Jurkat, Clone E6-1 (cell line): Measurements from ENCODE around the gene ARHGEF10L.

ENCODE experiments used
- DNase-seq: peaks from one replicate; pipeline ENCODE4 v3.0.0-alpha.2; 2011; ENCODE audit warnings: low read depth, low spot score
- H3K4me3 ChIP-seq: 2 replicates; pipeline ENCODE4 v1.5.1; 2011; ENCODE audit warnings: mild to moderate bottlenecking, low read length, control low read depth, moderate library complexity

Gene ARHGEF10L

DNA sequence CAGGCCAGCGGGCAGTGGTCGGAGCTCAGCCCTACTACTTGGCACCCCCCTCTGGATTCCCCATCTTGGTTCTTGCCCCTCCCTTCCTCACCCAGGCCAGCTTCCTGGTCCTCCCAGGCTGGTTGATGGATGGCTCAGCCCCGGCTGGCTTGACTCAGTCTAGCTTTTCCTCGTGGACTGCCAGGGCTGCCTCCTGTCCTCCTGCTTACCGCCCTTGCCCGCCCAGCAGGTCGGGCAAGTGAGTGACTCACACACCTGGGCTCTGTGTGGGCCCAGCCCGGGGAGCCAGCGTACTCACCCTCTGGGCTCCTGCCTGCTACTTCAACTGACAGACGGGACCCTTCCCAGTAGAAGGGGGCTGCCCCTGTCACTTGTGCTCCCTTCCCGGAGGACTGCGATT lies 19.5 kb upstream of the ARHGEF10L start:
- no peak for DNase-seq
- H3K4me3 ChIP-seq, result no peak overlapping the region

DNA sequence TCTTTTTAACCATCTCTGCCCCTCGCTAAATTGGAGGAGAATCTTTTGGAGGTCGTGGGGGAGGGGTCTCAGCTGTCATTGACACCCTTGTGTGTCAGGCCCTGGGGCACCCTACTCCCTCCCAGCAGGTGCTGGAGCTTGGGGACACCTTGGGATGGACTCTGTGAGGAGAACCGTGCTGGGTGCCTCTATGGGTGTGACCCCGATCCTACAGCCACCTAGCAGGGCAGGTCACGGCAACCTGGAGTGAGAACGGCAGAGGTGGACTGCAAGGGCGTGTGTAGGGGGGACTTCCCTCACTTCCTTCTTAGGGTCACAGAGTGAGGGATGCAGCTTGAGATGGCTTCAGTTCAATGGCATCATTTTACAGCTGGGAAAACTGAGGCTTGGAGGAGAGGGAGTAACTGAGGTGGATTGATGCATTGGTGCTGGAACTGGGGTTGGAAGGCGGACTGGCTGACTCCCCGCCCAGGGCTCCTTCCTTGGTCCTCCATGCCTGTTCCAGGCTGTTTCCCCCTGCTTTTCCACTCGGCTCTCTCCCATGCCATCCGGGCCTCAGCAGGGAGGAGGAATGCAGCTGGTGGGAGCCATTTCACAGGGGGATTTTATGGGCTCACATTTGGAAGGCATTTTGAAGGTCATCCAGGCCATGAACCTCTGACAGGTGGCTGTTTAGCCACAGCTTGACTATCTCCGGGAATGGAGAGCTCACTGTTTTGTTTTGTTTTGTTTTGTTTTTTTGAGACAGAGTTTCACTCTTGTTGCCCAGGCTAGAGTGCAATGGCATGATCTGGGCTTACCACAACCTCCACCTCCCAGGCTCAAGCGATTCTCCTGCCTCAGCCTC lies 18.8 kb upstream of the ARHGEF10L start:
- no peak for DNase-seq
- H3K4me3 ChIP-seq, result no peak overlapping the region

- no peak overlapping the region for H3K4me3 ChIP-seq
- no peak for DNase-seq
Measured at GRCh38 chr1:17521946-17522612, 17.4 kb upstream of the ARHGEF10L start.

- no peak for DNase-seq
- H3K4me3 ChIP-seq, result no peak overlapping the region
Measured at GRCh38 chr1:17523321-17524041, 16.0 kb upstream of the ARHGEF10L start.

DNA sequence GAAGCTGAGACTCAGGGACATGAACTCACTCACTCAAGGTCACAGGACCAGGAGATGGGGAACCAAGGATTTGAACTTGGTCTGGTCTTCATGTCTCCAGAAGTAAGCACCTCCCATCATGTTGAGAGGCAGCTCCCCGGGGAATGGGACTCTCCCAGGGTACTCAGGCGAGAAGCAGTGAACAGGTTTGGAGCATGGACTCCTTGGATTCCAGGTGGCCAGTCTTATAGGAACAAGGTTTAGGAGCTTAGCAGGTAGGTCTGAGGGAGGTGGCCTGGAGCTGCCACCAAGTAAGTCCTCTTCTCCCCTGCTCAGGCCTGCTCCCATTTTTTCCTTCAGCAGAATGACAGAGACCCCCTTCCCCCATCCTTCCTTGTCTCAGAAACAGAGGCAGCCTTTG lies 14.9 kb upstream of the ARHGEF10L start:
- no peak overlapping the region for H3K4me3 ChIP-seq
- DNase-seq, result no peak

- no peak overlapping the region for H3K4me3 ChIP-seq
- no peak for DNase-seq
Measured at GRCh38 chr1:17525996-17526686, 13.4 kb upstream of the ARHGEF10L start.

GRCh38 chr1:17527036-17527914 lies 12.2 kb upstream of the ARHGEF10L start:
- H3K4me3 ChIP-seq, result no peak overlapping the region
- DNase-seq, result no peak

- H3K4me3 ChIP-seq, result no peak overlapping the region
- no peak for DNase-seq
Measured at GRCh38 chr1:17529381-17529780, 10.1 kb upstream of the ARHGEF10L start.

- no peak for DNase-seq
- no peak overlapping the region for H3K4me3 ChIP-seq
Measured at GRCh38 chr1:17531343-17531681, 8.2 kb upstream of the ARHGEF10L start.

- DNase-seq, result no peak
- H3K4me3 ChIP-seq, result no peak overlapping the region
Measured at GRCh38 chr1:17531682-17532487, 7.6 kb upstream of the ARHGEF10L start.

DNA sequence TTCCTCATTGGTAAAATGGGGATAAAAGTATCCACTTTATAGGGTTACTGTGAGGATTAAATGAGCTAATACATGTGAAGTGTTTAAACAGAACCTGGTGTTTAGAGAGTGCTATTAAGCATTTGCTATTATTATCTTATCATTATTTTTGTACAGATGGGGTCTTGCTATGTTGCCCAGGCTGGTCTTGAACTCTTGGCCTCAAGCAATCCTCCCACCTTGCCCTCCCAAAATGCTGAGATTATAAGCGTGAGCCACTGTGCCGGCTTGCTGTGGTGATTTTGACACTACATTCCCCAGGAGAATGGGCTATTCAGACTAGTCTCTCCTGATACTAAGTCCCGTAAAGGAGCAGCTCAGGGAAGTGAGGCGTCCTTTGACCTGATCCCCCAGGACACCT lies 6.3 kb upstream of the ARHGEF10L start:
- DNase-seq, result no peak
- H3K4me3 ChIP-seq, result no peak overlapping the region

DNA sequence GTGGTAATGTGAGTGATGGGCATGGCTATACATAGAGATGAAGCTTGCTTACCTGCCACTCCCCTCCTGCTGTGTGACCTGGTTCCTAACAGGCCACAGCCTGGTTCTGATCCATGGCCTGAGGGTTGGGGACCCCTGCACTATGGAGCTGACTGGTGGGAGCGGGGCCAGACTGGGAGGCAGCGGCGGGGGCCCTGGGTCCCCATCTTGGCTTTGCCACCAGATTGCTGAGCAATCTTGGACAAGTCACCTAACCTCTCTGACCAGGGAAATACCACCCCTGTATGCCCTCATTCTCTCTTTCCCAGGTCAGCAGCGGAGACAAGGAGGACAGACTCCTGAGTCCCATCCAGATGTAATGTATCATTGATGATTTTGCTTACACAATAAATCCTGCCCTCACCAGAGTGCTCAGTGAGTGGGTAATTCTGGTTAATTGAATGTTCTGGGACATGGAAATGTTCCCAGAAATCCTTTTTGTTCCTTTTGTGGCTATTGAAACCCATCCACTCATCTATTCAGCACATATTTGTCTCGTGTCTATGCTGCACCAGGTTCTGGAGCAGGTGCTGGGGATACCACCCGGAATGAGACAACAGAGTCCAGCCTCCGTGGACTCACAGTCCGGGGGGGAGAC lies 4.1 kb upstream of the ARHGEF10L start:
- no peak for DNase-seq

DNA sequence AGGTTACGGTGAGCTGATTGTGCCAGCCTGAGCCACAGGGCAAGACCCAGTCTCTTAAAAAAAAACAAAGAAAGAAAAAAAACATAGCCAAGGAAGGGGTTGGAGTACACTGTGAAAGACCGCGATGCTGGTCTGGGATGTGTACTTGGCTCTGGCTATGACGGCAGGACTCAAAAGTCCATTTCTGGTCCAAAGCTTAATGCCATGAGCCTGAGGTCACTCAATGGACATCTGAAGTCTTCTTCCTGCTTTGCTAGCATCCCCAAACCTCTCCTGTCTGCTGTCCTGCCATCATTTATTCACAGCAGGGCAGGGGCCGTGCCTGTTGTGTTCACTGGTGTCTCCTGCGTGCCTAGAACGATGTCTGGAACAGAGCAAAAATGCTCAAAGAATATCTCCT lies 1.5 kb upstream of the ARHGEF10L start:
- no peak overlapping the region for H3K4me3 ChIP-seq
- DNase-seq, result no peak

More for the DNA sequence above, 4.1 kb upstream of the ARHGEF10L start:
- no peak overlapping the region for H3K4me3 ChIP-seq

DNA sequence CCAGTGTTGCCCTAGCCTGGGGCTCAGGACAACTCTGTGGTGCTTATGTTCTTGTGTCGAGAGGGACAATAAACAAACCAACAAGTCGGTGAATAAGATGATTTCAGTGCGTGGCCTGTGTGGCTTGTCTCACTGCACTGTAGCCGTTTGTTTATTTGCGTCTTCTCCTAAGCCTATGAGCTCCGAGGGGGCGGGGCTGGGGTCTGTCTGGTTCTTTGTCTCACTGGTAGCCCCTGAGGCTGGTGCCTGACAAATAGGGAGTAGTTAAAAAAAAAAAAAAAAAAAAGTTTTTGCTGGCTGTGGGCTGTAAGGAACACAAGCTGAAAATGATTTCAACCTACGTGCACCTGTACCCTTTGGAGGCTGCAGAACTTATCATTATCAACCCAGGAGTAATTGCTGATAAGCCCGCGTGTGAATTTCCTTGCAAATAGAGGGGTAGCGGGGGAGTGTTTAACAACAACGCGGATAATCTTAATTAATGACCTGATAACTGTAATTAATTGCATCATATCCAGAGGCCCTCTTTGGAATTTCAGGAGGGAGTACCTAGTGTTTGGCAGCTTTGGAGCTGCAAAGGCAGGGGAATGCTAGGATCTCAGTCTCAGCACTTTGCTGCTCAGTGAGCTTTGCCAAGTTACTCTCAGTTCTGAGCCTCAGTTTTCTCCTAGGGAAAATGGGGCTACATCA lies 925 bp upstream of the ARHGEF10L start:
- DNase-seq, result no peak
- H3K4me3 ChIP-seq, result no peak overlapping the region

- DNase-seq, result no peak
- H3K4me3 ChIP-seq, result no peak overlapping the region
Measured at GRCh38 chr1:17539118-17539476, 401 bp upstream of the ARHGEF10L start.

- no peak overlapping the region for H3K4me3 ChIP-seq
Measured at GRCh38 chr1:17540255-17541001, 930 bp downstream of the ARHGEF10L start.

More at GRCh38 chr1:17540255-17541001, 930 bp downstream of the ARHGEF10L start:
- DNase-seq, result no peak
